NT2/D1 (cell line): ENCODE data around the gene CA4.

Experiments
- DNase-seq: peaks from one replicate; pipeline ENCODE4 v3.0.0-alpha.2; 2011; ENCODE audit warnings: low read depth, low spot score
- H3K27me3 ChIP-seq: 2 replicates; pipeline ENCODE4 v1.6.0; 2011; ENCODE audit warnings: mild to moderate bottlenecking; ENCODE audit not compliant: insufficient read length, insufficient read depth
- H3K36me3 ChIP-seq: 2 replicates; pipeline ENCODE4 v1.6.1; 2011; ENCODE audit warnings: mild to moderate bottlenecking, low read length, mixed read lengths; ENCODE audit not compliant: insufficient read depth, insufficient read length
- H3K4me1 ChIP-seq: 2 replicates; pipeline ENCODE4 v1.5.1; 2011; ENCODE audit not compliant: insufficient read depth, insufficient read length
- H3K4me3 ChIP-seq: 2 replicates; pipeline ENCODE4 v1.5.1; 2011; ENCODE audit warnings: low read depth; ENCODE audit not compliant: insufficient read length
- H3K9ac ChIP-seq: 2 replicates; pipeline ENCODE4 v1.6.0; 2011; ENCODE audit warnings: low read depth; ENCODE audit not compliant: insufficient read length
- H3K9me3 ChIP-seq: 2 replicates; pipeline ENCODE4 v1.5.1; 2011; ENCODE audit warnings: mild to moderate bottlenecking, low read length; ENCODE audit not compliant: insufficient read depth
- SUZ12 ChIP-seq: IDR thresholded peaks from 2 replicates; pipeline ENCODE4 v1.6.1; 2011; ENCODE audit not compliant: insufficient read length, insufficient read depth; ENCODE audit errors: extremely low read depth
- YY1 ChIP-seq: IDR thresholded peaks from 2 replicates; pipeline ENCODE4 v1.6.1; 2011; ENCODE audit not compliant: insufficient read length, insufficient read depth
- ZNF274 ChIP-seq: IDR thresholded peaks from 2 replicates; pipeline ENCODE4 v1.6.1; 2011; ENCODE audit warnings: mild to moderate bottlenecking, low read depth, low read length

CA4 gene

DNA sequence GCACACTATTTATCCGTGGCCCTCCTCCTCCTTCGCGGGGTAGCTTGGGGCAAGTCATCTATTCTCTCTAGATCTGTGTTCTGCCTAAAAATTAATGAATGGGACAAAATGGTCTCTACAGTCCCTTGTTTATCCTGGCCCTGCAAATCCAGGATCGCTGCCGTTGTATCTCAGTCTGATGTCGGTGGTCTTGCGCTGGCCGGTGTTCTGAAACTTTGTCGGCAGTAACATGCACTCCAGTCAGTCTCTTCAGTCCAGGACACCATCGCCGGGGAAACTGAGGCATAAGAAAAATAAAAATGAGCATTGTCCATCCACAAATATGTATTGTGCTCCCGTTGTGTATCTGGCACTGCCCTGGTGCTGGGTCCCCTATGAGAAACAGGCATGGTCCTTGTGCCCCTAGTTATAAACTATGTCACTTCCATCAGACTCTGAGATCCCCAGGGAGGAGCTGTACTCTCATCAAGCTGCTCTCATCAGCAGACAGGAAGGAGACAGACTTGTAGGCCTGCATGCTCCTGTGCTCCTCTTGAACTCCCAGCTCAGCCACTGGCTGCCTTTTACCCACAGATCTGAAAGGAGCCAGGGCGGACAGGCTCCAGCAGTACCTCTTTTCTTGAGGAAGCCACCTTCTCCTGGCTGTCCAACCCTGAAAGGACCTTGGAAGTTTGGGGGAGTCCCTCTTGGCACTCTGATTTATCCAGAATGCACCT is 13.7 kb upstream of the CA4 start:
- DNase-seq: no peak
- H3K9ac ChIP-seq: no peak overlapping the region
- TF ChIP-seq SUZ12 (no peak), YY1 (no peak), ZNF274 (no peak)
- peaks cover 7% of the 10 kb centered on the region for H3K4me1 ChIP-seq
- no peaks in the 10 kb centered on the region for H3K9me3 ChIP-seq
- H3K36me3 ChIP-seq: peaks cover 13% of the 10 kb centered on the region
- H3K27me3 ChIP-seq: peaks cover 53% of the 10 kb centered on the region
- H3K4me3 ChIP-seq: peak overlapping the region; percentile 90

DNA sequence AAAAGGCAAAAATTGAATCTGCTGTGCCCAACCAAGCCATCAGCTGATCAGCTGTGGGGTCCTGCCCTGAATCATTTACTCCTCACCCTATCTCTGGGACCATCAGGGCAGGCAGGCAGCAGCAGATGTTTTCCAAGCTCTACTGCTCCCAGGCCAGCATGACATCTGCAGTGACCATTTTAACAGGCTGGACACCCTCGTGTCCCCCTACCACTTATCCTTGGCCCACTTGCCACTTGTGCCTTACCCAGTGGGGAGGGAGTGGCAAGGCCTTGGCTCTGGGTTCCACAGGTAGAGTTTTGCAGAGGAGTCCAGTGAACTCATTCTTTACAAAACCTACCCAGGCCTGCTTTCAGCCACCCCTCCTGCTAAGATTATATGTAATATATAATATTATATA is 12.0 kb upstream of the CA4 start:
- Histone ChIP-seq H3K36me3 (peaks cover 7% of the 10 kb centered on the region), H3K9ac (no peak overlapping the region), H3K4me3 (no peak overlapping the region), H3K4me1 (peaks cover 10% of the 10 kb centered on the region), H3K27me3 (peaks cover 62% of the 10 kb centered on the region), H3K9me3 (no peaks in the 10 kb centered on the region)
- DNase-seq: no peak
- no peak for TF ChIP-seq YY1
- TF ChIP-seq SUZ12: no peak
- no peak for TF ChIP-seq ZNF274

DNA sequence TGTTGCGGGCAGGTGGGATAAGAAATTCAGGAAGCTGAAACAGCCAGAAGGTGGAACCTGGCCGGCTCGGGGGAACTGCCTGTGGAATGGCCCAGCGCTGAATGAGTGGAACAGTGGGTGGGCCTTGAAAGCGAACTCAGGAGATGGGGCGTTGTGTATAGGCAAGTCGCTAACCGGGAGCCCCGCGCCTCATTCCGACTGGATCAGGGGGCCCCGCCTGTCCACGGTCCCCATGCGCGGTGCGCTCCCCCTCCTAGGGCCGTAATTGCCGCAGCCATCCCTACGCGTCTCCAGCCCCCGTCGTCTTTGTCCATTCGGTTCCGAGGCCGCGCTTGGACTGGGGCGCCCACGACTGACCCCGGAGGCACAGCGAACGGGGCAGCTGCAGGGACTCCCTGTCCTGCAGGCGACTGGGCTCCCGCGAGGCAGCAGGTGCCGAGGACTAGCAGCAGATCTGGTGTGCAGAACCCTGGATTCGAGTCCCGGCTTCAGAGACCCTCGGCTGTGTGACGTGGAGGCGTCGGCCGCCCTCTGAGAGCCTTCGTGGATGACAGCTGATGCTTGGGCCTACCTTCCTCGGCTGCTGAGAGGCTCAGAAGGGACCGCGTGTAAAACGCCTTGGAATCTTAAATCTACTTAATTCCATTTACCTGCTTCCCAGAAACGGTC is 10.9 kb upstream of the CA4 start:
- Histone ChIP-seq H3K9me3 (no peaks in the 10 kb centered on the region), H3K9ac (no peak overlapping the region), H3K4me3 (no peak overlapping the region), H3K4me1 (peaks cover 14% of the 10 kb centered on the region), H3K27me3 (peaks cover 64% of the 10 kb centered on the region), H3K36me3 (no peaks in the 10 kb centered on the region)
- TF ChIP-seq SUZ12 (no peak), YY1 (no peak), ZNF274 (no peak)
- DNase-seq: no peak

DNA sequence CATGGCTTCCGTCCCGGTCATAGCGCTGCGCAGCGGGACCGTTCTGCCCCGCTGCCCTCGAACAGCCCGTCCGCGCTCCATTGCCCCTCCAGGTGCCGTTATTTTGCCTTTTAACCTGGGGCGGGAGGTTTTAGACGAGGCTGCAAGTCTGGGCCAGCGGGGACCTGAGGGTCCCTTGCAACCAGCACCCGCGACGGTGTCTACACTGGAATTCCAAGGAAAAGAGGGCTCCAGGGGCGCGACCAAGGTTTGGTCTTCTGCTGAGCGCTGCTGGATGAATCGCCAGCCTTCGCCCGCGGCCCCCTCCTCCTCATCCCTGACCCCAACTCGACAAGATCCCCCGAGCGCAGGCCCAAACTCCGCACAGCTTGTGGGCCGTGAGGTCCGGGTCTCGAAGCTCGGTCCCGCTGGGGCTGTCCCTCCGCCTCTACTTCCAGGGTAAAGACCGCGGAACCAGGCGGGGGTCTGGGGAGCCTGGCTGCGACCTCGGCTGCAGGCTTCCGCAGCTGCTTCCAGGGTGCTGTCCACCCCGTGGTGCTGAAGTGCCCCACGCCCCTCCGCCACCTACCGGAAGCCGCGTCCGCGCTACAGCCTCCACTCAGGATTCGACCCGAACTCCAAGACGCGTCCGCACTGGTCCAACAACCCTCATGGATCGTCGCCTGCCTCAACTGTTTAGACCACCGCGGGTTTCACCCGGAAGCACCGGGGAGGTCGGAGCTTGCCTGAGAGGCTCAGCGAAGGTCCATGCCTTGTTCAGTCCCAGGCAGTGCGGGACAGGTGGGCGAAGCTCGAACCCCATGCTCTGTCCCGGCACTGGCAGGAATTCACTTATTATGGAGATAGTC is 10.1 kb upstream of the CA4 start:
- Histone ChIP-seq H3K9me3 (no peaks in the 10 kb centered on the region), H3K4me1 (peaks cover 14% of the 10 kb centered on the region), H3K4me3 (no peak overlapping the region), H3K36me3 (no peaks in the 10 kb centered on the region), H3K9ac (peak overlapping the region; percentile 57), H3K27me3 (peaks cover 70% of the 10 kb centered on the region)
- no peak for DNase-seq
- TF ChIP-seq ZNF274: no peak
- no peak for TF ChIP-seq YY1
- no peak for TF ChIP-seq SUZ12

DNA sequence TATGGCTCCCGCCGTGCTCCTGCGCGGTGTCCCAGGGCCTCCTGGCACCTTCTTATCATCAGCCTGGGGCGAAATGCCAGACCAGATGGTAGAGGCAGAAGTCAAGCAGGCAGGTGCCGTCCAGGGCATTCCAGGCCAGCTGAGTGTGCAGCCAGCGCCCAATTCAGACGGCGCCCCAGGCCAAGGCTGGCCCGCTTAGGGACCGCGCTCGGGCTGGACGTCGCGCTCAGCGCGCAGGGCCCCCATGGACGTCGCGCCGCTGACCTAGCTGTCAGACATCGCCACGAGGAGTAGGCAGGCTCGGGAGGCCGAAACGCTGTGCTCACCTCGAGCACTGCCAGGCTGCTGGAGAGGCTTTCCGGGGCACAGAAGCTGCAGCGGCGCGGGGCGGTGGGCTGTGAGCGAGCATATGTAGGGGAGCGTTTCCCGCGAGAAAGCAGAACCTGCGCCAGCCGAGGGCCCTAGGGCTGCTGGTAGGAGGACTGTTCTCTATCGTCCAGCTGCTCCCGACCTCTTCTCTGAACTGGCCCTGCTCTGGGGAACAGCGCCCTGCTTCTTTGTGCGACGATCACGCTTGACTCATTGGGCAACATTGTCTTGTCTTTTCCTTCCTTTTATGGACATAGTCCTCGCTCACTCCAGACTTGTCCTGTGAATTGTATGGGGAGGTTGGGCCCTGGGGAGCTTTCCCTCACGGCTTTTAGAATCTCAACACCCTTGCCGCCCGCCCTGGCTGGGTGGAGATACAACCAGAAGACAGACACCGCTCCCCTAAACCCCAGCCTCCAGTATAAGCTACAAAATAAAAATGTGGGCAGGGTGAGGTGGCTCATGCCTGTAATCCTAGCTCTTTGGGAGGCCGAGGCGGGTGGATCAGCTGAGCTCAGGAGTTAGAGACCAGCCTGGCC is 8.4 kb upstream of the CA4 start:
- Histone ChIP-seq H3K4me3 (peak overlapping the region; percentile 32), H3K9ac (peak overlapping the region; percentile 58), H3K4me1 (peaks cover 14% of the 10 kb centered on the region), H3K9me3 (no peaks in the 10 kb centered on the region), H3K27me3 (peaks cover 69% of the 10 kb centered on the region), H3K36me3 (no peaks in the 10 kb centered on the region)
- no peak for TF ChIP-seq ZNF274
- TF ChIP-seq SUZ12: peak; percentile 50
- no peak for TF ChIP-seq YY1
- no peak for DNase-seq

DNA sequence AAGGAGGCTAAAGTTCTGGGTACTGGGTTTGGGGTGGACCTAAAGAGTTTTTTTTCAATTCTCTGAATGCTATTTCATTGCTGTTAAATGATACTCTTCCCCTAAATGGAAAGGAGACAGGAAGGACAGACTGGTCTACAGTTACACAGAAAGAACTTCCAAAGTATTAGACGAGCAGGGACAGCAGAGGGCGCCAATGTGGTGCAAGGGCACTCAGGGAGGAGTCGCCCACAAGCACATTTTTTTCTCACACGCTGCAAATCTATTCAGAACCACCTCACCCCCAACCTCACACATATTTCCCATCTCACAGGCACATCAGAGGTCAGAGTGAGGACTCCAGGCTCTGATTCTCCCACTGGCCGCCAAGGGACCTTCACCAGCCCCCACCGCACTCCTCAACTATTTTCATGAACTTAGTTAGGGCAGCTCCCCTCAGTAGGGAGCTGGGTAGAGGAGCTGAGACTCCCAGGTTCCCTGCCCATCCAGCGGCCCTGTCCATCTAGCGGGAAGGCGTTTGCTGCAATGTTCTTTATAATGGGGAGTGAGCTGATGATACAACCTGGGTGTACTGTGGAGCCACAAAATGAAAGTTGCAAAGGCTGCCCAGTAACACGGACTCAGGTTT is 6.8 kb upstream of the CA4 start:
- Histone ChIP-seq H3K27me3 (peaks cover 65% of the 10 kb centered on the region), H3K4me1 (peaks cover 18% of the 10 kb centered on the region), H3K36me3 (no peaks in the 10 kb centered on the region), H3K9ac (peak overlapping the region; percentile 72), H3K4me3 (peak overlapping the region; percentile 29), H3K9me3 (no peaks in the 10 kb centered on the region)
- DNase-seq: peak; percentile 80
- no peak for TF ChIP-seq SUZ12
- TF ChIP-seq ZNF274: no peak
- no peak for TF ChIP-seq YY1
